ENCODE results near the gene KLF11. TPM values are rescaled to one million over a fixed set of nuclear protein-coding genes. Genes with fewer than 3 reads are reported as not detected.

The KLF11 gene
- total RNA-seq, 4 donors from 2014 or later: 20.1 to 57.2 (median 33.6) TPM

GRCh38 chr2:9998916-9999654 is 44.3 kb upstream of the KLF11 start:
- no peak overlapping the region for H3K4me3 ChIP-seq
- H3K4me1 ChIP-seq: peaks cover 0 to 7% (median 0%) of the 10 kb centered on the region in 3 donors
- no peak overlapping the region for H3K27ac ChIP-seq
- TF ChIP-seq CTCF (IDR thresholded peaks at IDR 0.05) (no peak), POLR2AphosphoS5 (IDR thresholded peaks at IDR 0.05) (no peak), EP300 (IDR thresholded peaks at IDR 0.05) (no peak), POLR2A (IDR thresholded peaks at IDR 0.05) (no peak)
- ATAC-seq: no peak
- H3K36me3 ChIP-seq: no peaks in the 10 kb centered on the region
- H3K27me3 ChIP-seq: no peaks in the 10 kb centered on the region
- 77% methylated on average over 4 to 10 of the region's 20 CpGs for WGBS, 2 donors (ENCODE audit: low coverage in 1 of 2)
- no peaks in the 10 kb centered on the region for H3K9me3 ChIP-seq

GRCh38 chr2:9999693-10000092 is 43.7 kb upstream of the KLF11 start:
- H3K27ac ChIP-seq: no peak overlapping the region
- 92% methylated on average over 1 of the region's 1 CpG; no CpG with 5 or more reads in 1 of the 2 donors for WGBS, 2 donors (ENCODE audit: low coverage in 1 of 2)
- no peaks in the 10 kb centered on the region for H3K36me3 ChIP-seq
- peaks cover 0 to 7% (median 0%) of the 10 kb centered on the region in 3 donors for H3K4me1 ChIP-seq
- no peak for ATAC-seq
- H3K9me3 ChIP-seq: no peaks in the 10 kb centered on the region
- TF ChIP-seq POLR2AphosphoS5 (IDR thresholded peaks at IDR 0.05): no peak
- TF ChIP-seq EP300 (IDR thresholded peaks at IDR 0.05): no peak
- H3K27me3 ChIP-seq: no peaks in the 10 kb centered on the region
- H3K4me3 ChIP-seq: no peak overlapping the region

- H3K27ac ChIP-seq: no peak overlapping the region
- no peaks in the 10 kb centered on the region for H3K27me3 ChIP-seq
- TF ChIP-seq CTCF (IDR thresholded peaks at IDR 0.05) (no peak), POLR2A (IDR thresholded peaks at IDR 0.05) (no peak), POLR2AphosphoS5 (IDR thresholded peaks at IDR 0.05) (no peak), EP300 (IDR thresholded peaks at IDR 0.05) (no peak)
- no peaks in the 10 kb centered on the region for H3K36me3 ChIP-seq
- no peaks in the 10 kb centered on the region for H3K9me3 ChIP-seq
- no peak overlapping the region for H3K4me3 ChIP-seq
- WGBS, 2 donors (ENCODE audit: low coverage in 1 of 2): 95 to 99% methylated on average over 4 to 8 of the region's 8 CpGs
- peaks cover 0 to 7% (median 0%) of the 10 kb centered on the region in 3 donors for H3K4me1 ChIP-seq
- ATAC-seq: no peak
These were observed 42.8 kb upstream of the KLF11 start for GRCh38 chr2:10000541-10000940.

- TF ChIP-seq POLR2A (IDR thresholded peaks at IDR 0.05) (no peak), EP300 (IDR thresholded peaks at IDR 0.05) (no peak), POLR2AphosphoS5 (IDR thresholded peaks at IDR 0.05) (no peak), CTCF (IDR thresholded peaks at IDR 0.05) (no peak)
- ATAC-seq: no peak
- no peaks in the 10 kb centered on the region for H3K9me3 ChIP-seq
- no peak overlapping the region for H3K4me3 ChIP-seq
- H3K36me3 ChIP-seq: no peaks in the 10 kb centered on the region
- 82 to 83% methylated on average over 5 of the region's 5 CpGs for WGBS, 2 donors (ENCODE audit: low coverage in 1 of 2)
- H3K27ac ChIP-seq: no peak overlapping the region
- H3K4me1 ChIP-seq: peaks cover 0 to 12% (median 5%) of the 10 kb centered on the region in 3 donors
- no peaks in the 10 kb centered on the region for H3K27me3 ChIP-seq
These were observed 41.8 kb upstream of the KLF11 start for GRCh38 chr2:10001586-10001985.

- TF ChIP-seq POLR2A (IDR thresholded peaks at IDR 0.05) (no peak), EP300 (IDR thresholded peaks at IDR 0.05) (no peak), POLR2AphosphoS5 (IDR thresholded peaks at IDR 0.05) (no peak), CTCF (IDR thresholded peaks at IDR 0.05) (no peak)
- no peaks in the 10 kb centered on the region for H3K9me3 ChIP-seq
- H3K36me3 ChIP-seq: no peaks in the 10 kb centered on the region
- 70 to 77% methylated on average over 5 of the region's 5 CpGs for WGBS, 2 donors (ENCODE audit: low coverage in 1 of 2)
- H3K4me1 ChIP-seq: peaks cover 0 to 13% (median 10%) of the 10 kb centered on the region in 3 donors
- no peak overlapping the region for H3K4me3 ChIP-seq
- H3K27me3 ChIP-seq: no peaks in the 10 kb centered on the region
- H3K27ac ChIP-seq: no peak overlapping the region
- no peak for ATAC-seq
These were observed 41.2 kb upstream of the KLF11 start for GRCh38 chr2:10002109-10002508.

All from gastroesophageal sphincter (tissue), 4 donors.